Mesenchymal stem cell (in vitro differentiated cells and primary cell): ENCODE results near the gene ZNF415. TPM values are rescaled to one million over a fixed set of nuclear protein-coding genes. Genes with fewer than 3 reads are reported as not detected.

Experiments used
- DNase-seq: peaks from one replicate; pipeline ENCODE4 v3.0.0-alpha.2; 2013
- H2AFZ ChIP-seq: one replicate; pipeline ENCODE4 v1.6.1; 2013; ENCODE audit warnings: low read depth, mild to moderate bottlenecking, control low read depth, inconsistent platforms, low read length, moderate library complexity
- H2AK5ac ChIP-seq: 2 replicates; pipeline ENCODE4 v1.6.1; 2013; ENCODE audit warnings: low read length, moderate library complexity, mild to moderate bottlenecking, inconsistent platforms; ENCODE audit not compliant: severe bottlenecking
- H2BK120ac ChIP-seq: one replicate; pipeline ENCODE4 v1.6.1; 2013; ENCODE audit warnings: low read depth, mild to moderate bottlenecking, inconsistent platforms, low read length, moderate library complexity
- H2BK12ac ChIP-seq, 2 experiments: one replicate each; pipeline ENCODE4 v1.6.1; 2013; ENCODE audit warnings: inconsistent platforms in 2 of 2, low read length in 2 of 2, mild to moderate bottlenecking in 2 of 2, moderate library complexity in 2 of 2, control low read depth in 1 of 2
- H2BK15ac ChIP-seq: one replicate; pipeline ENCODE4 v1.6.1; 2013; ENCODE audit warnings: mild to moderate bottlenecking, low read depth, inconsistent platforms; ENCODE audit not compliant: poor library complexity, severe bottlenecking
- H2BK5ac ChIP-seq: 2 replicates; pipeline ENCODE4 v1.6.1; 2013; ENCODE audit warnings: low read depth, mild to moderate bottlenecking, low read length, control low read depth, inconsistent platforms; ENCODE audit not compliant: poor library complexity, severe bottlenecking
- H3K14ac ChIP-seq, 2 experiments: one replicate each; pipeline ENCODE4 v1.6.1; 2013; ENCODE audit warnings: inconsistent platforms in 2 of 2, low read length in 2 of 2, control low read depth in 1 of 2, mild to moderate bottlenecking in 1 of 2, moderate library complexity in 1 of 2
- H3K18ac ChIP-seq, 2 experiments: one replicate each; pipeline ENCODE4 v1.6.1; 2013; ENCODE audit warnings: inconsistent platforms in 2 of 2, low read length in 2 of 2, control low read depth in 1 of 2, low read depth in 1 of 2, mild to moderate bottlenecking in 1 of 2
- H3K23ac ChIP-seq, 2 experiments: one replicate each; pipeline ENCODE4 v1.6.1; 2013; ENCODE audit warnings: inconsistent platforms in 2 of 2, low read length in 2 of 2, mild to moderate bottlenecking in 2 of 2, moderate library complexity in 2 of 2, control low read depth in 1 of 2
- H3K27ac ChIP-seq: 2 replicates; pipeline ENCODE4 v1.5.1; 2013; ENCODE audit warnings: mild to moderate bottlenecking, moderate library complexity, low read length, control low read depth, inconsistent platforms; ENCODE audit not compliant: poor library complexity, severe bottlenecking
- H3K27me3 ChIP-seq, 2 experiments: 2 replicates each; pipeline versions ENCODE4 v1.6.1 to v1.7.0; 2013; ENCODE audit warnings: low read length in 2 of 2, mild to moderate bottlenecking in 2 of 2, moderate library complexity in 2 of 2, control low read depth in 1 of 2, inconsistent platforms in 1 of 2; ENCODE audit not compliant: control insufficient read depth in 1 of 2, insufficient read depth in 1 of 2
- H3K36me3 ChIP-seq, 2 experiments: 2 replicates each; pipeline versions ENCODE4 v1.6.1 to v1.7.0; 2013; ENCODE audit warnings: low read length in 2 of 2, control low read depth in 1 of 2, inconsistent platforms in 1 of 2, low read depth in 1 of 2, mild to moderate bottlenecking in 1 of 2; ENCODE audit not compliant: insufficient read depth in 2 of 2, control insufficient read depth in 1 of 2
- H3K4ac ChIP-seq, 2 experiments: one replicate each; pipeline ENCODE4 v1.6.1; 2013; ENCODE audit warnings: inconsistent platforms in 2 of 2, low read length in 2 of 2, mild to moderate bottlenecking in 2 of 2, moderate library complexity in 2 of 2, control low read depth in 1 of 2, low read depth in 1 of 2
- H3K4me1 ChIP-seq: 2 replicates; pipeline ENCODE4 v1.6.1; 2013; ENCODE audit warnings: low read depth, low read length, control low read depth; ENCODE audit not compliant: control insufficient read depth, insufficient read depth
- H3K4me2 ChIP-seq: 2 replicates; pipeline ENCODE4 v1.6.1; 2013; ENCODE audit warnings: low read length, mild to moderate bottlenecking, inconsistent platforms; ENCODE audit not compliant: poor library complexity, severe bottlenecking
- H3K4me3 ChIP-seq, 2 experiments: 2 replicates each; pipeline versions ENCODE4 v1.5.1 to v1.7.0; 2013; ENCODE audit warnings: low read length in 2 of 2, mild to moderate bottlenecking in 2 of 2, control low read depth in 1 of 2, low read depth in 1 of 2; ENCODE audit not compliant: insufficient read depth in 1 of 2
- H3K79me1 ChIP-seq: replicated peaks from 2 replicates; pipeline ENCODE4 v1.6.1; 2013; ENCODE audit warnings: mild to moderate bottlenecking, control low read depth, low read length, inconsistent platforms; ENCODE audit not compliant: poor library complexity, severe bottlenecking
- H3K9ac ChIP-seq: 2 replicates; pipeline ENCODE4 v1.7.0; 2013; ENCODE audit warnings: mild to moderate bottlenecking, low read length, moderate library complexity
- H3K9me3 ChIP-seq: 2 replicates; pipeline ENCODE4 v1.7.0; 2013; ENCODE audit warnings: mild to moderate bottlenecking, low read length; ENCODE audit not compliant: control insufficient read depth
- H4K8ac ChIP-seq: one replicate; pipeline ENCODE4 v1.6.1; 2013; ENCODE audit warnings: inconsistent platforms, mild to moderate bottlenecking, low read length, moderate library complexity
- H4K91ac ChIP-seq: one replicate; pipeline ENCODE4 v1.6.1; 2013; ENCODE audit warnings: mild to moderate bottlenecking, low read length, inconsistent platforms
- WGBS: methylation state at CpG from one replicate; pipeline ENCODE4 v1.1.7; 2013; ENCODE audit warnings: mixed read lengths; 5-methylcytosine and 5-hydroxymethylcytosine counted together
- polyA plus RNA-seq, 2 experiments: library from polyadenylated mRNA; stranded (reverse); fragments of 200-250 nt; gene quantifications; one replicate each; pipeline ENCODE4 v1.2.3, GENCODE V29; 2013

The ZNF415 gene
- 5.1 TPM for polyA plus RNA-seq (2013, experiment 1 of 2)
- polyA plus RNA-seq (2013, experiment 2 of 2), result 5.3 TPM

DNA sequence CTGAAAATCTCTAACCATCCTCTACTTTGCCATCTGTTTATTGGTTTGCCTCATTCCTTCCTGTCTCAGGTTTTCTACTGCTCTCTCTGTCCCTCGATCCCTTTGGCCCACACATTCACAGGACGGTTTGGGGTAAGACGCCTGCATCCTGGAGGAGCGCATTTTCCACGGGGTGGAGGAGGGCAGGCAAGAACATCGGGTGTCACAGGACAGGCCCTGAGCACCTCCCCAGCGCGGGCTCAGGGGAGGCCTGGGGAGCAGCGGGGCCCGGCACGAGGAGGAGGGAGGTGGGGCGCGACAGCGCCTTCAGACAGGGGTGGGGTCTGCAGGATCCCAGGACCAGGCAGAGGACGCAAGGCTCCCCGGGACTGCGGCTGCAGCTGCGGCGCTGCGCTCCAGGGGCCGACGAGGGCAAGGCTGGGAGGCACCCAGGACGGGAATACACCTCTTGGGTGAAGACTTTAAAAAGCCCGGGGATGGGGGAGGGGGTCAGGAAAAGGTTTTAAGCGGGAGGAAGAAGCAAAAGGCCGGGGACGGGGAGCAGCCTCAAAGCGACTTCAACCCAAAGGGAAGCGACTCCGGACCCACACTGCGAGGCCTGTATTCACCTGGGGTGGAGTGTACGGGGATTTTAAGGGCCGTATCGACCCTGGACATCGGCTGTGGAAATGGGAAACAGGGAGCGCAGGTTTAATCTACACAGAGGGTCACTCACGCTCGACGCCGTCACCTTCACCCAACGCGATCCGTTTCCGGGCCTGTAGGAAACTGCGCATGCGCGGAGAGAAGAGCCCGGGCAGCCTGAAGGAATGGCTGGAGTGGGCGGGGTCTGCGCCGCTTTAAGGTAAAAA lies at the start of gene ZNF415:
Gene ZNF415 (minus strand): TSS at position 770 of the 851 bp plus-strand sequence. CDS start 10,234 bp downstream, outside the sequence.
- Histone ChIP-seq H2BK12ac (no peak within 1 kb of the TSS), H3K18ac (peak within 1 kb of the TSS; percentile 24 to 50), H4K91ac (peak within 1 kb of the TSS; percentile 46), H3K4me3 (peak within 1 kb of the TSS; percentile 52 to 78), H2BK15ac (no peak within 1 kb of the TSS), H3K4me2 (peak within 1 kb of the TSS; percentile 67), H3K36me3 (no peaks in the 10 kb centered on the region), H2AFZ (peak within 1 kb of the TSS; percentile 29), H3K27me3 (no peaks in the 10 kb centered on the region), H3K27ac (no peak within 1 kb of the TSS), H4K8ac (peak within 1 kb of the TSS; percentile 84), H3K4me1 (peaks cover 7% of the 10 kb centered on the region), H3K14ac (no peak within 1 kb of the TSS), H3K4ac (no peak within 1 kb of the TSS), H2AK5ac (no peak within 1 kb of the TSS), H2BK120ac (peak within 1 kb of the TSS; percentile 43), H2BK5ac (no peak within 1 kb of the TSS), H3K9ac (peak within 1 kb of the TSS; percentile 85), H3K23ac (no peak within 1 kb of the TSS), H3K9me3 (peaks cover 11% of the 10 kb centered on the region), H3K79me1 (no peaks in the 10 kb centered on the region)
- DNase-seq, result peak; percentile 60
- WGBS, result 3% methylated on average over 51 of the region's 51 CpGs

- no peak overlapping the region for H2AK5ac ChIP-seq
- H3K79me1 ChIP-seq, result no peaks in the 10 kb centered on the region
- DNase-seq, result no peak
- H3K9me3 ChIP-seq, result peaks cover 47% of the 10 kb centered on the region
- no peak overlapping the region for H3K23ac ChIP-seq
- no peak overlapping the region for H2BK15ac ChIP-seq
- H2BK12ac ChIP-seq, result no peak overlapping the region
- 79% methylated on average over 10 of the region's 10 CpGs for WGBS
- H2BK5ac ChIP-seq, result no peak overlapping the region
- H3K9ac ChIP-seq, result no peak overlapping the region
- no peak overlapping the region for H2BK120ac ChIP-seq
- no peak overlapping the region for H3K4me3 ChIP-seq
- H3K4me1 ChIP-seq, result peaks cover 9% of the 10 kb centered on the region
- H3K14ac ChIP-seq, result no peak overlapping the region
- H4K91ac ChIP-seq, result no peak overlapping the region
- H3K27me3 ChIP-seq, result no peaks in the 10 kb centered on the region
- no peak overlapping the region for H4K8ac ChIP-seq
- peaks cover 15 to 36% of the 10 kb centered on the region in 2 experiments for H3K36me3 ChIP-seq
- peak overlapping the region; percentile 85 for H3K27ac ChIP-seq
- H2AFZ ChIP-seq, result no peak overlapping the region
- no peak overlapping the region for H3K4me2 ChIP-seq
- H3K4ac ChIP-seq, result no peak overlapping the region
- H3K18ac ChIP-seq, result no peak overlapping the region
These were observed 49.5 kb upstream of the ZNF415 start for GRCh38 chr19:53182202-53182601.

DNA sequence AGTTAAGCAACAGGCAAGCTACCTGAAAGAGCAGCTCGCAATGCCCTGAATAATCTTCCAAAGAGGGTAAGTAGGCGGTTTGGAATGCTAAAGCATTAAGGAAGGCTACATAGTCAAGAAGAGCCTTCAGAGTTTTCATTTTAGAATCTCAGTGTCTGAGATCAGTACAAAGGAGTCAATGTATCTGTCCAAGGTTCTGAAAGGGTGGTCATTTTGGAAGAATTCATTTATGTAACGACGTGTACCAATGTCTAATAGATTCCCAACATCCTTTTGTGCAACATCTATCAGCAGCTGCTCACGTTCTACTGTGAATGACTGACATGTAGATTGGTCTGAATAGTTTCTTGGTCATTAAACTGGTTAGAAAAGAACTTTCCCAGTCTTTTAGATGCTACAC lies 45.3 kb upstream of the ZNF415 start:
- H3K4me2 ChIP-seq, result no peak overlapping the region
- 75% methylated on average over 3 of the region's 5 CpGs for WGBS
- H4K8ac ChIP-seq, result no peak overlapping the region
- no peak overlapping the region for H3K4me3 ChIP-seq
- no peaks in the 10 kb centered on the region for H3K27me3 ChIP-seq
- no peak overlapping the region for H2BK120ac ChIP-seq
- H3K9ac ChIP-seq, result no peak overlapping the region
- H3K14ac ChIP-seq, result no peak overlapping the region
- H3K18ac ChIP-seq, result no peak overlapping the region
- H3K4ac ChIP-seq, result no peak overlapping the region
- peaks cover 2% of the 10 kb centered on the region for H3K4me1 ChIP-seq
- no peak overlapping the region for H4K91ac ChIP-seq
- no peak overlapping the region for H2AFZ ChIP-seq
- H2BK15ac ChIP-seq, result no peak overlapping the region
- H3K27ac ChIP-seq, result no peak overlapping the region
- H3K36me3 ChIP-seq, result peaks cover 8 to 54% of the 10 kb centered on the region in 2 experiments
- peaks cover 76% of the 10 kb centered on the region for H3K9me3 ChIP-seq
- DNase-seq, result no peak
- no peaks in the 10 kb centered on the region for H3K79me1 ChIP-seq
- no peak overlapping the region for H2BK12ac ChIP-seq
- H3K23ac ChIP-seq, result no peak overlapping the region
- H2BK5ac ChIP-seq, result no peak overlapping the region
- H2AK5ac ChIP-seq, result no peak overlapping the region

DNA sequence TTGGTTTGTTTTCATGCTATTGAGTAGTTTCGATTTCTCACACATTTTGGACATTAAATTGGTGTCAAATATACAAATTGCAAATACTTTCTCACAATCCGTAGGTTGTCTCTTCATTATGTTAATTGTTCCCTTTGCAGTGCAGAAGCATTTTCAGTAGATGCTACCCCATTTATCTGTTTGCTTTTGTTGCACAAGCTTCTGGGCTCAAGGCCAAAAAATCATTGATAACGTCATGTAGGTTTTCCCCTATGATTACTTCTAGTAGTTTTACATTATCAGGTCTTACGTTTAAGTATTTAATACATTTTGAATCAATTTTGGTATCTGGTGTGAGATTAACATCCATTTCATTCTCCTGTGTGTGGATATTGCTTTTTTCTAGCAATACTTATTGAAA lies 40.2 kb upstream of the ZNF415 start:
- no peaks in the 10 kb centered on the region for H3K27me3 ChIP-seq
- H2BK15ac ChIP-seq, result no peak overlapping the region
- no peak for DNase-seq
- no peak overlapping the region for H2AK5ac ChIP-seq
- H2AFZ ChIP-seq, result no peak overlapping the region
- no peak overlapping the region for H3K14ac ChIP-seq
- no peak overlapping the region for H3K4me2 ChIP-seq
- WGBS, result 100% methylated on average over 1 of the region's 4 CpGs
- H3K27ac ChIP-seq, result no peak overlapping the region
- no peak overlapping the region for H4K8ac ChIP-seq
- peaks cover 68% of the 10 kb centered on the region for H3K9me3 ChIP-seq
- H3K23ac ChIP-seq, result no peak overlapping the region
- H3K18ac ChIP-seq, result no peak overlapping the region
- no peak overlapping the region for H2BK120ac ChIP-seq
- H3K4me3 ChIP-seq, result no peak overlapping the region
- H3K9ac ChIP-seq, result no peak overlapping the region
- no peak overlapping the region for H4K91ac ChIP-seq
- H3K4me1 ChIP-seq, result no peaks in the 10 kb centered on the region
- no peak overlapping the region for H3K4ac ChIP-seq
- H2BK5ac ChIP-seq, result no peak overlapping the region
- peaks cover 0 to 23% of the 10 kb centered on the region in 2 experiments for H3K36me3 ChIP-seq
- no peak overlapping the region for H2BK12ac ChIP-seq
- no peaks in the 10 kb centered on the region for H3K79me1 ChIP-seq
